HG03571 (cell line): Measurements from ENCODE around the gene ARSD.
"Not testable (repeated sequence)": the region's sequence is repeated elsewhere in the genome, so short reads cannot be mapped to it uniquely, and the experiment has no call there.

ENCODE experiments used
- ATAC-seq: cut with Tn5 transposase; IDR thresholded peaks from one replicate; pipeline ENCODE4 v1.9.1; 2021; ENCODE audit not compliant: unreplicated experiment

Gene ARSD

GRCh38 chrX:2894885-2895292 is 34.2 kb downstream of the ARSD start:
- ATAC-seq: no peak

- ATAC-seq: no peak
Observed at GRCh38 chrX:2892816-2893215, 36.3 kb downstream of the ARSD start.

GRCh38 chrX:2890536-2891460 is 38.3 kb downstream of the ARSD start:
- not testable (repeated sequence) for ATAC-seq

GRCh38 chrX:2889706-2890490 is 39.2 kb downstream of the ARSD start:
- ATAC-seq: not testable (repeated sequence)

GRCh38 chrX:2889045-2889605 is 40.0 kb downstream of the ARSD start:
- no peak for ATAC-seq

GRCh38 chrX:2888309-2888708 is 40.8 kb downstream of the ARSD start:
- ATAC-seq: no peak

DNA sequence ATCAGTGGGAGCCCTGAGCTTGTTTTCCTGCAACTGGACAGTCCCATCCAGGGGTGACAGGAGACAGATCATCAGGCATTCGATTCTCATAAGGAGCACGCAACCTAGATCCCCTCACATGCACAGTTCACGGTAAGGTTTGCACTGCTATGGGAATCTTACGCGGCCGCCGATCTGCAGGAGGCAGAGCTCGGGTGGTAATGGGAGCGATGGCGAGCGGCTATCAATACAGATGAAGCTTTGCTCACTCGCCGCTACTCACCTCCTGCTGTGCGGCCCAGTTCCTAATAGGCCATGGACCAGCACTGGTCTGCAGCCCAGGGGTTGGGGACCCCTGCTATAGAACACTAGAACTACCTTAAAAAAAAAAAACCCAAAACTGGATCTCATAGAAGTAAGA is 45.4 kb downstream of the ARSD start:
- ATAC-seq: no peak

DNA sequence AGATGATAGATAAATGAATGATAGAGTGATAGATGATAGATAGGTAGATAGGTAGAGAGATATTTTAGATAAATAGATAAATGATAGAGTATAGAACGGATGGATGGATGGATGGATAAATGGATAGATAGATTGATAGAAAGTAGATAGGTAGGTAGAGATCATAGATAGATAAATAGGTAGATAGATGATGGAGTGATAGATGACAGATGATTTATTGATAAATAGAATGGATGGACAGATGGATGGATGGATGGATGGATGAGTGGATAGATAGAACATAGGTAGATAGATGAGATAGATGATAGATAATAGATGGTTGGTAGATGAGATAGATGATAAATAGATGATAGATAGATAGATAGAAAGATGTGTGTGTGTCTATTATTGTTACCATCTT is 49.5 kb downstream of the ARSD start:
- no peak for ATAC-seq

DNA sequence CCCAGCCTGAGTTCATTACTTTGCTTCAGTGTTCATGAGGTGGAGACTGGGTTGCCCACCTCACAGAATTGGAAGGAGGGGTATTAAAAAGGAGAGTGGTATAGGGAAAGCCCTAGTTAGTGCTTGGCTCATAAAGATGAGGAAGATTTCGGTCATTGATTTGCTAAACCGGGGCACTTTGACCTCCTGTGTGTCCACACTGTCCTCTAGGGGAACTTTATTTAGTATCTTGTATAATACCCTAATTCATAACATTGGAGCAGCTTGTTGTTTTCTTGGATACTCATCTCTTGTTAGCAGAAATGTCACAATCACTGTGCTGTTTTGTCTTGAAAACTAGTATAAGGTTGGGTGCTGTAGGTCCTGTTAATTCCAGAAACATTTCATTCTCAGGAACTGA is 50.6 kb downstream of the ARSD start:
- no peak for ATAC-seq

DNA sequence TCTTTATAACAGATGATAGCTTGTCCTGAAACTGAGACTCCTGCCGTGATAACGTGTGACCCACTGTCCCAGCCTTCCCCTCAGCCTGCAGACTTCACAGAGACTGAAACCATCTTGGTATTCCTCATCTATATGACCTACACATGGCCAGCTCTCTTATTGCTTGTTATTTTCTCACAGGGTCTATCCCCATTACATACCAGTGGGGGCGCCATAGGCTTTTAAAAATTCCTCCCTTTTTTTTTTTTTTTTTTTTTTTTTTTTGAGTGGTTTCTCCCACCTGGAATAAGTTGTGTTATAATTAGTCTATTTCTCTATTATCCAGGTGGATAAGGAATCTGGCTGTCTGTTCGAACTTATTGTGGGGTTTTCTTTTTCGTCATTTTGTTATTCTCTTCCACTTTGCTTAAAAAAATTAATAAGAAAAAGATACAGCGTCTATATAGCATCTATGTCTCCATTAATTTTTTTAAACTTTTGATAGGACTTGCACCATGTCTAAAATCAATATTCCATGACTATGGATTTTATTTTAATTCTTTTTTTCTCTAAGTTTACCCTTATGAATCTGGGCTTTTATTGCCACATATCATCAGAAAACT is 53.2 kb downstream of the ARSD start:
- no peak for ATAC-seq

DNA sequence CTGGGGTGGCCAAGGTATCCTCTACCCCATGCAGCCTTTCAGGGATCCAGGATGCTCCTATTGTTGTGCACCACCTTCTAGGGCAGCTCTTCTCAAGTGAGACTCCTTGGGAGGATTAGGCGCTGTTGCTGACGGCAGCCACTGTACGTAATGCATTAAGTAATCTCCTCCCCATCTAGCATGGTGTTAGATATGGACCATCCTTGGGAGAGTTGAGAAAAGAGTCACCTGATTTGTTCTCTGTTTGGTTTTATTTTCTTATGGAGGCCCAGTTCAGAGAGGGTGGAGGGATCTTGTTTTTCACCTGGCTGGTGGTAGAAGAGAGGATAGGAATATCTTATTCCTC is 54.0 kb downstream of the ARSD start:
- ATAC-seq: no peak

- ATAC-seq: no peak
Observed at GRCh38 chrX:2874222-2875135, 54.7 kb downstream of the ARSD start.

- no peak for ATAC-seq
Observed at GRCh38 chrX:2872671-2873277, 56.4 kb downstream of the ARSD start.

DNA sequence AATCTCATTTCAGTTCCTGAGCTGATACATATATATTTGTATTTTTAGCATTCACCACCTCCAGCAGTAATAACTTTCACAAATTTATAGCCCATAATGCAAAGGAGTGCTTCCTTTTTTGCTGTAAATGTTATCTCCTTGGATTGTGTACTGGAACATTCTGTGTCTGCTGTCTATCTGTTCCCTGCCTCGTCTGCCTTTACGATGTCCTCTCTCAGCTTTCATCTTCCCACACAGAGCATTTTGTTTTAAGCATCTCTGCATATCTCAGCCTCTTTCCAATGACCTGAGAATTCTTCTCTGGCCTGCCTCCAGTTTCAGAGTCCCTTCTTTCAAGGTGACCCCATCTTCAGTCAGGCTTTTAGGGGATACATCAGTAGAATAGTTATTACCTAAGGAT is 57.3 kb downstream of the ARSD start:
- no peak for ATAC-seq

GRCh38 chrX:2870650-2871049 is 58.5 kb downstream of the ARSD start:
- ATAC-seq: no peak

GRCh38 chrX:2867206-2867605 is 61.9 kb downstream of the ARSD start:
- no peak for ATAC-seq

DNA sequence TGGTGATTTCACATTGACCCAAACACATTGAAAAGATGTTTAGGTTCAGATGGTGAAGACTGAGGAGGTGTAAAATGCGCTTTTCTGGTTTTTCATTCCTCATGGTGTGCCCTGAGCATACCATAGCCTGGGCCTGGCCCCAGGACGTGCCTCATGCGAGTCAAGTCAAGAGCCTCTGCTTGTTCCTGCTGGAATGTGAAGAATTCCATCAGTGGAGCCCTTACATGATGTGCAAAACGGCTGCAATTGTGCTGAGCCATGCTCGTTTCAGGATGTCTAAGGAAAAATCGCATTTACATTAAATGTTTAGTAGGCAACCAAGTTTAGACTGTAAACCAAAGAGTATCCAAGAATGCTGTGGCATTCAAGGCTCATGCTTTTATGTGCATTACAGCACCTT is 65.5 kb downstream of the ARSD start:
- ATAC-seq: no peak

DNA sequence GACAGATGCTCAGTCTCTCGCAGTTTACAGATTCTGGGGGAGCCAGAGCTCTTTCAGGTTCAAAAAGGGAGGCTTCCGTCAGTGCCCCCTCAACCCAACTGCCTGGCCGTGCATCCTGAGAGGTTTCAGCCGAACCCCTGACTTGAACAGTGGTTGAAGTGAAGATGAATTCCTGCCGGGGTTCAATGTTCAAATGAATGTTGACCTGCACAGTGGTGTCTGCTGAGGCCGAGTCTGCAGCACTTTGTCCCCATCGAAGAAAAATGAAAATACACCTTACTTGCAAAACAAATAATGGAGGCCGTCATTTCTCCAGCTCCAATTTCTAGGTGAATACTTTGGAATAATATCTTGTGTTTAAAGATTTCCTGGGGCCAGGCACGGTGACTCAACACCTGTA is 66.7 kb downstream of the ARSD start:
- ATAC-seq: no peak

DNA sequence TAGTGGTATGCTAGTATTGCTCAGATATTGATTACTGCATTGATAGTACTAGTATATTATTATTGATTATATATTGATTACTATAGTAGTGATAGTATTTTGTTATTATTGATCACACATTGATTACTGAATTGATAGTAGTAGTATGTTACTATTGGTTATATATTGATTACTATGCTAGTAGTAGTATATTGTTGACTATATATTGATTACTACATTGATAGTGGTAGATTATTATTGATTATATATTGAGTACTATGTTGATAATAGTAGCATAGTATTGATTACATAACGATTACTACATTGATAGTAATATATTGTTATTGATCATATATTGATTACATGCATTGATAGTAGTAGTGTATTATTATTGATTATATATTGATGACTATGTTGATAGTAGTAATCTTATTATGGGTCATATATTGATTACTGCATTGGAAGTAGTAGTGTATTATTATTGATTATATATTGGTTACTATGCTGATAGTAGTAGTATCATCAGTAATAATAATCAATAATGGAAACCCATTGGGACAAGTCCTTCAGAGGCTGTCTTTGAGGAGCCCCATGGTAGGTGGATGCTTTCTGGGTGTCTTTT is 69.8 kb downstream of the ARSD start:
- no peak for ATAC-seq

- ATAC-seq: no peak
Observed at GRCh38 chrX:2857566-2857965, 71.6 kb downstream of the ARSD start.
